ENCODE measurements around the gene SLC9A7.

GRCh38 chrX:46777971-46778810, 19.3 kb upstream of the SLC9A7 start:
- TF ChIP-seq POLR2A (IDR thresholded peaks at IDR 0.05; ENCODE audit: low read depth, low read length) (no peak), POLR2AphosphoS5 (IDR thresholded peaks at IDR 0.05; ENCODE audit: low read depth, low read length) (no peak)
